H9 (cell line): Measurements from ENCODE around the gene SPTAN1. TPM values are rescaled to one million over a fixed set of nuclear protein-coding genes. Genes with fewer than 3 reads are reported as not detected.

Experiments used
- DNase-seq: peaks from one replicate; pipeline ENCODE4 v3.0.0-alpha.2; 2017
- H2AFZ ChIP-seq: one replicate; pipeline ENCODE4 v1.6.1; 2013; ENCODE audit warnings: mild to moderate bottlenecking, low read length, control low read depth, moderate library complexity
- H2AK5ac ChIP-seq: 2 replicates; pipeline ENCODE4 v1.6.1; 2013; ENCODE audit warnings: low read length, control low read depth, mixed read lengths; ENCODE audit not compliant: insufficient read length
- H2BK120ac ChIP-seq: one replicate; pipeline ENCODE4 v1.6.1; 2013; ENCODE audit warnings: low read depth, mild to moderate bottlenecking, low read length, control low read depth, inconsistent platforms; ENCODE audit not compliant: poor library complexity, severe bottlenecking
- H2BK12ac ChIP-seq: 2 replicates; pipeline ENCODE4 v1.6.1; 2013; ENCODE audit warnings: low read length, control low read depth, mixed read lengths, low read depth; ENCODE audit not compliant: insufficient read length
- H2BK15ac ChIP-seq: 2 replicates; pipeline ENCODE4 v1.6.1; 2013; ENCODE audit warnings: low read depth, low read length, control low read depth
- H2BK20ac ChIP-seq: one replicate; pipeline ENCODE4 v1.6.1; 2013; ENCODE audit warnings: low read depth, mild to moderate bottlenecking, low read length, control low read depth, inconsistent platforms; ENCODE audit not compliant: poor library complexity, severe bottlenecking
- H2BK5ac ChIP-seq: 2 replicates; pipeline ENCODE4 v1.6.1; 2013; ENCODE audit warnings: low read length, control low read depth, mixed read lengths; ENCODE audit not compliant: insufficient read length
- H3K14ac ChIP-seq: 2 replicates; pipeline ENCODE4 v1.6.1; 2013; ENCODE audit warnings: low read length, control low read depth; ENCODE audit not compliant: insufficient read depth
- H3K18ac ChIP-seq: 2 replicates; pipeline ENCODE4 v1.6.1; 2013; ENCODE audit warnings: low read depth, mild to moderate bottlenecking, mixed read lengths, low read length, control low read depth; ENCODE audit not compliant: insufficient read length
- H3K23ac ChIP-seq: 2 replicates; pipeline ENCODE4 v1.6.1; 2013; ENCODE audit warnings: low read length, control low read depth, mixed read lengths, low read depth; ENCODE audit not compliant: insufficient read length
- H3K23me2 ChIP-seq: 2 replicates; pipeline ENCODE4 v1.6.1; 2013; ENCODE audit warnings: low read depth, mild to moderate bottlenecking, mixed read lengths, low read length, control low read depth; ENCODE audit not compliant: insufficient read length, poor library complexity, severe bottlenecking
- H3K27ac ChIP-seq: 2 replicates; pipeline ENCODE4 v1.5.1; 2013; ENCODE audit warnings: low read length, control low read depth, mixed read lengths, low read depth; ENCODE audit not compliant: insufficient read length
- H3K27me3 ChIP-seq: 2 replicates; pipeline ENCODE4 v1.6.1; 2013; ENCODE audit warnings: low read length, control low read depth, inconsistent platforms; ENCODE audit not compliant: insufficient read depth
- H3K4ac ChIP-seq: 2 replicates; pipeline ENCODE4 v1.6.1; 2013; ENCODE audit warnings: low read depth, mild to moderate bottlenecking, control low read depth, inconsistent platforms, low read length, moderate library complexity
- H3K4me1 ChIP-seq: 2 replicates; pipeline ENCODE4 v1.6.1; 2013; ENCODE audit warnings: low read length, control low read depth, inconsistent platforms; ENCODE audit not compliant: insufficient read depth
- H3K4me2 ChIP-seq: 2 replicates; pipeline ENCODE4 v1.6.1; 2013; ENCODE audit warnings: low read length, control low read depth, mixed read lengths; ENCODE audit not compliant: insufficient read length, insufficient read depth
- H3K56ac ChIP-seq: 2 replicates; pipeline ENCODE4 v1.6.1; 2013; ENCODE audit warnings: low read depth, mild to moderate bottlenecking, mixed read lengths, low read length, control low read depth; ENCODE audit not compliant: insufficient read length
- H3K79me1 ChIP-seq: 2 replicates; pipeline ENCODE4 v1.6.1; 2013; ENCODE audit warnings: low read depth, mild to moderate bottlenecking, moderate library complexity, low read length, control low read depth, inconsistent platforms; ENCODE audit not compliant: insufficient read depth, poor library complexity, severe bottlenecking
- H3K79me2 ChIP-seq: 2 replicates; pipeline ENCODE4 v1.6.1; 2013; ENCODE audit warnings: low read length, control low read depth, inconsistent platforms; ENCODE audit not compliant: insufficient read depth
- H3K9ac ChIP-seq: 2 replicates; pipeline ENCODE4 v1.6.1; 2013; ENCODE audit warnings: low read length, control low read depth, mixed read lengths; ENCODE audit not compliant: insufficient read length; ENCODE audit errors: extremely low read depth
- H3K9me3 ChIP-seq: one replicate; pipeline ENCODE4 v1.6.1; 2013; ENCODE audit warnings: low read depth, low read length, inconsistent platforms; ENCODE audit not compliant: control insufficient read depth
- H3T11ph ChIP-seq: one replicate; pipeline ENCODE4 v1.6.1; 2013; ENCODE audit warnings: mild to moderate bottlenecking, low read length, control low read depth, inconsistent platforms
- H4K20me1 ChIP-seq: one replicate; pipeline ENCODE4 v1.6.1; 2013; ENCODE audit not compliant: control insufficient read depth, insufficient read length, insufficient read depth
- H4K5ac ChIP-seq: 2 replicates; pipeline ENCODE4 v1.6.1; 2013; ENCODE audit warnings: low read depth, mild to moderate bottlenecking, mixed read lengths, low read length, control low read depth; ENCODE audit not compliant: insufficient read length
- H4K8ac ChIP-seq: replicated peaks from 2 replicates; pipeline ENCODE4 v1.6.1; 2013; ENCODE audit warnings: low read length, control low read depth, mixed read lengths, low read depth; ENCODE audit not compliant: insufficient read length
- H4K91ac ChIP-seq: 2 replicates; pipeline ENCODE4 v1.6.1; 2013; ENCODE audit warnings: low read depth, mild to moderate bottlenecking, moderate library complexity, mixed read lengths, low read length, control low read depth; ENCODE audit not compliant: insufficient read length
- H3K27ac Mint-ChIP-seq, 3 experiments: 2 replicates in 2 of 3; 3 replicates in 1 of 3; pipeline ENCODE4 v1.8.0; 2020 to 2021; ENCODE audit warnings: mixed read lengths in 3 of 3, mild to moderate bottlenecking in 1 of 3, moderate library complexity in 1 of 3
- H3K27me3 Mint-ChIP-seq: 2 replicates; pipeline ENCODE4 v1.8.0; 2021; ENCODE audit warnings: low read depth, mild to moderate bottlenecking, moderate library complexity, mixed read lengths
- H3K36me3 Mint-ChIP-seq, 3 experiments: 2 replicates in 2 of 3; 3 replicates in 1 of 3; pipeline ENCODE4 v1.8.0; 2020 to 2021; ENCODE audit warnings: low read depth in 3 of 3, mixed read lengths in 3 of 3; ENCODE audit not compliant: insufficient read depth in 1 of 3
- H3K4me1 Mint-ChIP-seq, 2 experiments: 2 replicates each; pipeline ENCODE4 v1.8.0; 2020; ENCODE audit warnings: mixed read lengths in 2 of 2
- H3K4me3 Mint-ChIP-seq, 2 experiments: 2 replicates in 1 of 2; 3 replicates in 1 of 2; pipeline ENCODE4 v1.8.0; 2020 to 2021; ENCODE audit warnings: mild to moderate bottlenecking in 2 of 2, mixed read lengths in 2 of 2, moderate library complexity in 1 of 2
- H3K9me3 Mint-ChIP-seq, 2 experiments: 2 replicates in 1 of 2; 3 replicates in 1 of 2; pipeline ENCODE4 v1.8.0; 2020; ENCODE audit warnings: mild to moderate bottlenecking in 2 of 2, mixed read lengths in 2 of 2, moderate library complexity in 1 of 2
- CTCF ChIP-seq: fragments of 200-600 bp; sonication (generic); conservative IDR thresholded peaks from 3 replicates; pipeline ENCODE4 v1.8.0; 2021; ENCODE audit warnings: antibody characterized with exemption, mild to moderate bottlenecking
- WGBS: extraction: QIAGEN DNeasy Blood & Tissue Kit; methylation state at CpG from one replicate; pipeline ENCODE4 v1.1.7; 2013; ENCODE audit warnings: missing lambda C conversion rate, low lambda C conversion rate, mixed read lengths; ENCODE audit not compliant: insufficient read length; ENCODE audit errors: extremely low coverage; 5-methylcytosine and 5-hydroxymethylcytosine counted together
- total RNA-seq: library from RNA; stranded (reverse); gene quantifications from 2 replicates; pipeline ENCODE4 v1.2.1, GENCODE V29; 2021

Gene SPTAN1
- total RNA-seq, 1 experiment from 2014 or later = 213 TPM

GRCh38 chr9:128656416-128657343, 104.3 kb downstream of the SPTAN1 start, which contains the start of gene DYNC2I2:
TSS of gene DYNC2I2 (minus strand) at chr9:128656847. CDS start at chr9:128656726, 121 bp downstream.
- H3K23me2 ChIP-seq = no peaks in the 10 kb centered on the region
- no peaks in the 10 kb centered on the region for H3K9me3 ChIP-seq
- no peak within 1 kb of the TSS for H3K23ac ChIP-seq
- no peak within 1 kb of the TSS for H2BK20ac ChIP-seq
- H3T11ph ChIP-seq = peak within 1 kb of the TSS; percentile 98
- no peak within 1 kb of the TSS for H2AK5ac ChIP-seq
- H2AFZ ChIP-seq = peak within 1 kb of the TSS; percentile 89
- peak; percentile 95 for DNase-seq
- no CpG with 5 or more reads among the region's 86 CpGs for WGBS
- H3K4me1 Mint-ChIP-seq = peaks cover 3 to 10% of the 10 kb centered on the region in 2 experiments; a peak in 2 of 4 replicates
- H2BK120ac ChIP-seq = peak within 1 kb of the TSS; percentile 98
- H3K4ac ChIP-seq = no peak within 1 kb of the TSS
- H4K8ac ChIP-seq = peak within 1 kb of the TSS; percentile 89
- peak within 1 kb of the TSS; percentile 88 for H3K27ac ChIP-seq
- H3K27ac Mint-ChIP-seq = peak within 1 kb of the TSS; percentile 100
- H3K56ac ChIP-seq = peak within 1 kb of the TSS; percentile 97
- no peaks in the 10 kb centered on the region for H3K79me1 ChIP-seq
- H4K91ac ChIP-seq = no peak within 1 kb of the TSS
- no peak for TF ChIP-seq CTCF
- no peaks in the 10 kb centered on the region for H3K4me1 ChIP-seq
- H3K27me3 ChIP-seq = no peaks in the 10 kb centered on the region
- no peak within 1 kb of the TSS for H2BK12ac ChIP-seq
- no peaks in the 10 kb centered on the region for H3K9me3 Mint-ChIP-seq
- no peak within 1 kb of the TSS for H2BK15ac ChIP-seq
- H2BK5ac ChIP-seq = peak within 1 kb of the TSS; percentile 93
- H3K79me2 ChIP-seq = no peaks in the 10 kb centered on the region
- H3K14ac ChIP-seq = peak within 1 kb of the TSS; percentile 100
- H4K5ac ChIP-seq = peak within 1 kb of the TSS; percentile 91
- H3K4me2 ChIP-seq = peak within 1 kb of the TSS; percentile 44
- H3K18ac ChIP-seq = peak within 1 kb of the TSS; percentile 100
- H4K20me1 ChIP-seq = no peaks in the 10 kb centered on the region
- no peaks in the 10 kb centered on the region for H3K27me3 Mint-ChIP-seq
- peak within 1 kb of the TSS; percentile 98 for H3K9ac ChIP-seq
- peak within 1 kb of the TSS; percentile 79 to 90 for H3K4me3 Mint-ChIP-seq
- H3K36me3 Mint-ChIP-seq = peaks cover 7 to 13% (median 12%) of the 10 kb centered on the region in 3 experiments; a peak in 6 of 7 replicates
